ENCODE data around the gene ASB6.
A peak's percentile ranks its signal among the peaks of the same experiment; 100 is the strongest.
"Not testable (repeated sequence)": the region's sequence is repeated elsewhere in the genome, so short reads cannot be mapped to it uniquely, and the experiment has no call there.

The ASB6 gene

GRCh38 chr9:129640871-129641749, 841 bp downstream of the ASB6 start:
- DNase-seq = no peak

- no peak for DNase-seq
These were observed 1.7 kb downstream of the ASB6 start for GRCh38 chr9:129640086-129640870.

GRCh38 chr9:129639756-129640085, 2.2 kb downstream of the ASB6 start:
- no peak for DNase-seq

GRCh38 chr9:129639034-129639630, 2.8 kb downstream of the ASB6 start:
- no peak for DNase-seq

- no peak for DNase-seq
These were observed 4.1 kb downstream of the ASB6 start for GRCh38 chr9:129637673-129638439.

- DNase-seq = no peak
These were observed 4.8 kb downstream of the ASB6 start for GRCh38 chr9:129637102-129637501.

- DNase-seq = not testable (repeated sequence)
These were observed 5.6 kb downstream of the ASB6 start for GRCh38 chr9:129636343-129636742.

GRCh38 chr9:129635099-129636065, 6.6 kb downstream of the ASB6 start:
- DNase-seq = no peak

GRCh38 chr9:129633848-129634247, 8.1 kb downstream of the ASB6 start:
- no peak for DNase-seq

GRCh38 chr9:129633207-129633606, 8.7 kb downstream of the ASB6 start:
- no peak for DNase-seq

- DNase-seq = no peak
These were observed 9.5 kb downstream of the ASB6 start for GRCh38 chr9:129632460-129632859.

- DNase-seq = no peak
These were observed 10.2 kb downstream of the ASB6 start for GRCh38 chr9:129631674-129632129.

GRCh38 chr9:129630967-129631673, 10.8 kb downstream of the ASB6 start:
- DNase-seq = no peak

- DNase-seq = no peak
These were observed 12.6 kb downstream of the ASB6 start for GRCh38 chr9:129629251-129629820.

GRCh38 chr9:129628709-129629108, 13.2 kb downstream of the ASB6 start:
- DNase-seq = no peak

- DNase-seq = no peak
These were observed 14.2 kb downstream of the ASB6 start for GRCh38 chr9:129627556-129628440.

- no peak for DNase-seq
These were observed 15.2 kb downstream of the ASB6 start for GRCh38 chr9:129626625-129627284.

GRCh38 chr9:129626079-129626624, 15.8 kb downstream of the ASB6 start, which contains the start of gene NTMT1:
NTMT1 (plus strand) TSS chr9:129626163; CDS start chr9:129632704, 6,541 bp downstream.
- peak; percentile 60 for DNase-seq
